ENCODE measurements around the gene NTN5. TPM values are rescaled to one million over a fixed set of nuclear protein-coding genes. Genes with fewer than 3 reads are reported as not detected.

NTN5 gene
- total and polyA plus RNA-seq, 9 of the 15 experiments (the other 6 are each of a cell fraction or from before 2014, with no cell fraction given): not detected

- TF ChIP-seq E2F1 (CRISPR knock-in tag; IDR thresholded peaks at IDR 0.05) (peak; percentile 99), SIX5 (IDR thresholded peaks at IDR 0.05; ENCODE audit: borderline replicate concordance in 1 of 2, insufficient read depth in 1 of 2, low read depth in 1 of 2, low read length in 2 of 2) (peak; percentile 97 to 99), ZNF324 (CRISPR knock-in tag; IDR thresholded peaks at IDR 0.05) (no peak), ZNF224 (CRISPR knock-in tag; IDR thresholded peaks at IDR 0.05) (no peak), CHD2 (IDR thresholded peaks at IDR 0.05; ENCODE audit: low read depth, low read length) (peak; percentile 82), THRA (IDR thresholded peaks at IDR 0.05) (no peak), HNRNPUL1 (IDR thresholded peaks at IDR 0.05; ENCODE audit: low read length) (no peak), MCM7 (IDR thresholded peaks at IDR 0.05) (no peak), NR3C1 (CRISPR knock-in tag; IDR thresholded peaks at IDR 0.05) (no peak), U2AF2 (optimal IDR thresholded peaks at IDR 0.05; ENCODE audit: low read depth, low read length) (no peak), PHTF2 (CRISPR knock-in tag; IDR thresholded peaks at IDR 0.05) (no peak), PHB2 (IDR thresholded peaks at IDR 0.05; ENCODE audit: low read depth) (no peak), ZBTB26 (CRISPR knock-in tag; IDR thresholded peaks at IDR 0.05) (no peak), SRSF1 (IDR thresholded peaks at IDR 0.05; ENCODE audit: low read depth, low read length) (no peak), LARP7 (IDR thresholded peaks at IDR 0.05) (no peak), HOXB6 (CRISPR knock-in tag; IDR thresholded peaks at IDR 0.05; ENCODE audit: borderline replicate concordance) (no peak), ZNF512 (tag; IDR thresholded peaks at IDR 0.05) (no peak), KDM1A (IDR thresholded peaks at IDR 0.05) (no peak)
Measured at GRCh38 chr19:48720613-48721296, 47.9 kb upstream of the NTN5 start (continued).
